Thoracic aorta (tissue), 2 donors: Measurements from ENCODE around the gene MACROH2A2. TPM values are rescaled to one million over a fixed set of nuclear protein-coding genes. Genes with fewer than 3 reads are reported as not detected.

Experiments used
- ATAC-seq: fragments of 150-250 bp; one replicate; pipeline ENCODE4 v1.8.0; 2017; ENCODE audit warnings: low read depth; ENCODE audit not compliant: insufficient number of reproducible peaks, low FRiP score
- DNase-seq: peaks from one replicate; pipeline ENCODE4 v3.0.0-alpha.2; 2020; ENCODE audit warnings: low spot score
- H3K27ac ChIP-seq, 2 donors: fragments of 200-600 bp; sonication (generic); 1 replicate in 1 of 2; 2 replicates in 1 of 2; pipeline ENCODE4 v1.5.1; 2016; ENCODE audit warnings: mild to moderate bottlenecking in 2 of 2, moderate library complexity in 2 of 2
- H3K27me3 ChIP-seq: fragments of 200-600 bp; sonication (generic); replicated peaks from 2 replicates; pipeline ENCODE4 v1.6.0; 2016; ENCODE audit warnings: mild to moderate bottlenecking; ENCODE audit not compliant: insufficient read depth
- H3K36me3 ChIP-seq: fragments of 200-600 bp; sonication (generic); one replicate; pipeline ENCODE4 v1.5.1; 2016
- H3K4me1 ChIP-seq, 2 donors: fragments of 200-600 bp; sonication (generic); 1 replicate in 1 of 2; 2 replicates in 1 of 2; pipeline versions ENCODE4 v1.5.1 to v1.6.0; 2016; ENCODE audit warnings: low read depth in 2 of 2, mild to moderate bottlenecking in 1 of 2; ENCODE audit not compliant: control insufficient read depth in 1 of 2
- H3K4me3 ChIP-seq: fragments of 200-600 bp; sonication (generic); 2 replicates; pipeline ENCODE4 v1.5.1; 2016; ENCODE audit warnings: mild to moderate bottlenecking
- H3K9me3 ChIP-seq: fragments of 200-600 bp; sonication (generic); 2 replicates; pipeline ENCODE4 v1.5.1; 2016
- CTCF ChIP-seq: fragments of 200-600 bp; sonication (generic); IDR thresholded peaks from one replicate; pipeline ENCODE4 v1.5.1; 2019; ENCODE audit warnings: antibody characterized with exemption
- total RNA-seq, 2 donors: library from RNA; depleted of rRNA; stranded (reverse); fragments of >200 nt; gene quantifications; one replicate each; pipeline versions ENCODE4 v1.1.0 to v1.2.3, GENCODE V29; 2016

The MACROH2A2 gene
- total RNA-seq, 2 donors from 2014 or later: 0.68 to 8.5 TPM

GRCh38 chr10:70057306-70057705, 4.7 kb downstream of the MACROH2A2 start:
- Histone ChIP-seq H3K27ac (no peak overlapping the region), H3K36me3 (no peaks in the 10 kb centered on the region), H3K4me3 (no peak overlapping the region), H3K27me3 (no peaks in the 10 kb centered on the region), H3K9me3 (no peaks in the 10 kb centered on the region), H3K4me1 (peaks cover 8 to 9% of the 10 kb centered on the region in 2 donors)
- no peak for DNase-seq
- ATAC-seq: no peak
- TF ChIP-seq CTCF: no peak

GRCh38 chr10:70060389-70060788, 7.7 kb downstream of the MACROH2A2 start:
- Histone ChIP-seq H3K4me3 (no peak overlapping the region), H3K27me3 (no peaks in the 10 kb centered on the region)

GRCh38 chr10:70063418-70064098, 10.9 kb downstream of the MACROH2A2 start:
- TF ChIP-seq CTCF: no peak

More at GRCh38 chr10:70060389-70060788, 7.7 kb downstream of the MACROH2A2 start:
- H3K9me3 ChIP-seq: no peaks in the 10 kb centered on the region
- DNase-seq (no peak), ATAC-seq (no peak)
- no peaks in the 10 kb centered on the region for H3K4me1 ChIP-seq
- no peaks in the 10 kb centered on the region for H3K36me3 ChIP-seq
- H3K27ac ChIP-seq: no peak overlapping the region
- no peak for TF ChIP-seq CTCF

GRCh38 chr10:70064486-70064885, 11.8 kb downstream of the MACROH2A2 start:
- H3K27ac ChIP-seq: no peak overlapping the region
- no peak for TF ChIP-seq CTCF
- H3K9me3 ChIP-seq: no peaks in the 10 kb centered on the region
- H3K27me3 ChIP-seq: no peaks in the 10 kb centered on the region
- H3K4me3 ChIP-seq: no peak overlapping the region
- no peak for DNase-seq
- H3K36me3 ChIP-seq: no peaks in the 10 kb centered on the region
- H3K4me1 ChIP-seq: no peaks in the 10 kb centered on the region
- no peak for ATAC-seq

More at GRCh38 chr10:70063418-70064098, 10.9 kb downstream of the MACROH2A2 start:
- no peaks in the 10 kb centered on the region for H3K36me3 ChIP-seq
- DNase-seq: no peak
- no peak overlapping the region for H3K4me3 ChIP-seq
- no peaks in the 10 kb centered on the region for H3K9me3 ChIP-seq
- no peak for ATAC-seq
- H3K27me3 ChIP-seq: no peaks in the 10 kb centered on the region
- no peaks in the 10 kb centered on the region for H3K4me1 ChIP-seq
- no peak overlapping the region for H3K27ac ChIP-seq

GRCh38 chr10:70066190-70066589, 13.5 kb downstream of the MACROH2A2 start:
- TF ChIP-seq CTCF: no peak
- Histone ChIP-seq H3K27me3 (no peaks in the 10 kb centered on the region), H3K4me1 (no peaks in the 10 kb centered on the region), H3K27ac (no peak overlapping the region), H3K36me3 (no peaks in the 10 kb centered on the region), H3K4me3 (no peak overlapping the region), H3K9me3 (no peaks in the 10 kb centered on the region)
- ATAC-seq (no peak), DNase-seq (no peak)
